OCI-LY7 (cell line): ENCODE measurements around the gene SLC5A5. TPM values are rescaled to one million over a fixed set of nuclear protein-coding genes. Genes with fewer than 3 reads are reported as not detected.

ENCODE experiments used
- BruUV-seq: library from RNA; stranded (reverse); fragments of 400-500 nt; replicated peaks from 2 replicates; lab custom pipeline; 2021; lab: Mats Ljungman, UMichigan
- CTCF ChIA-PET: fragments of 300-600 bp; sonication (Branson Sonifier 250); formaldehyde crosslinking; loops from one replicate; lab custom pipeline; 2022; ENCODE audit warnings: antibody characterized with exemption; ENCODE audit not compliant: unreplicated experiment; lab: Charles Lee
- POLR2A ChIA-PET: fragments of 300-600 bp; sonication (Branson Sonifier 250); formaldehyde crosslinking; loops from one replicate; lab custom pipeline; 2022; ENCODE audit warnings: antibody characterized with exemption; lab: Charles Lee
- DNase-seq: peaks from one replicate; pipeline ENCODE4 v3.0.0-alpha.2; 2015; ENCODE audit warnings: low spot score
- H2AFZ ChIP-seq: fragments of 200-600 bp; sonication (generic), shearing (Covaris generic); 2 replicates; pipeline ENCODE4 v1.6.1; 2014; ENCODE audit warnings: mild to moderate bottlenecking, antibody characterized with exemption, low read length, moderate library complexity
- H3K27ac ChIP-seq: fragments of 200-600 bp; sonication (generic); 2 replicates; pipeline ENCODE4 v1.5.1; 2014; ENCODE audit warnings: mixed run types, low read depth, mild to moderate bottlenecking, moderate library complexity, low read length, inconsistent platforms; ENCODE audit not compliant: poor library complexity, severe bottlenecking
- H3K36me3 ChIP-seq: fragments of 200-600 bp; sonication (generic); 2 replicates; pipeline ENCODE4 v1.6.1; 2014; ENCODE audit warnings: mild to moderate bottlenecking, antibody characterized with exemption, low read length, moderate library complexity, mixed read lengths; ENCODE audit not compliant: insufficient read depth
- H3K4me1 ChIP-seq: fragments of 200-600 bp; sonication (generic); 2 replicates; pipeline ENCODE4 v1.5.1; 2014; ENCODE audit warnings: mild to moderate bottlenecking, low read length; ENCODE audit not compliant: insufficient read depth, poor library complexity, severe bottlenecking
- H3K4me2 ChIP-seq: fragments of 200-600 bp; sonication (generic); 2 replicates; pipeline ENCODE4 v1.6.1; 2014; ENCODE audit warnings: mild to moderate bottlenecking, low read length
- H3K4me3 ChIP-seq: fragments of 200-600 bp; sonication (generic); 2 replicates; pipeline ENCODE4 v1.5.1; 2014; ENCODE audit warnings: mild to moderate bottlenecking, low read depth, low read length; ENCODE audit not compliant: poor library complexity, severe bottlenecking
- H3K79me2 ChIP-seq: fragments of 200-600 bp; sonication (generic); 2 replicates; pipeline ENCODE4 v1.6.1; 2016; ENCODE audit warnings: low read depth, mild to moderate bottlenecking, low read length, moderate library complexity, mixed read lengths; ENCODE audit not compliant: insufficient read depth
- H3K9me2 ChIP-seq: fragments of 200-600 bp; sonication (generic); 2 replicates; pipeline ENCODE4 v1.6.1; 2016; ENCODE audit warnings: mild to moderate bottlenecking, low read length, mixed read lengths; ENCODE audit not compliant: insufficient read depth
- H3K9me3 ChIP-seq: fragments of 200-600 bp; sonication (generic); 2 replicates; pipeline ENCODE4 v1.6.1; 2014; ENCODE audit warnings: mild to moderate bottlenecking, mixed run types, low read length, mixed read lengths
- H4K20me1 ChIP-seq: fragments of 200-600 bp; sonication (generic); 2 replicates; pipeline ENCODE4 v1.6.1; 2014; ENCODE audit warnings: mild to moderate bottlenecking, antibody characterized with exemption, low read length, moderate library complexity, mixed read lengths; ENCODE audit not compliant: insufficient read depth
- EZH2phosphoT487 ChIP-seq: fragments of 200-600 bp; sonication (generic); IDR thresholded peaks from 2 replicates; pipeline ENCODE4 v1.6.1; 2018; ENCODE audit warnings: low read depth, borderline replicate concordance, mild to moderate bottlenecking, mixed run types, antibody characterized with exemption, low read length, moderate library complexity, mixed read lengths
- intact Hi-C: fragments of 100-400 bp; cut with micrococcal nuclease; formaldehyde crosslinking; loops from one replicate; pipeline ENCODE4 v1.10.0; 2022; ENCODE audit not compliant: unreplicated experiment
- total RNA-seq, 2 experiments: library from RNA; depleted of rRNA in 1 of 2; stranded (reverse); fragments of >200 nt in 1 of 2; shearing (Covaris generic) in 1 of 2; gene quantifications; 2 replicates each; pipeline ENCODE4 v1.2.3, GENCODE V29; 2014 to 2022
- TF ChIP-seq, protein P1 (sequence below): fragments of 200-600 bp; sonication (generic); conservative IDR thresholded peaks from 2 replicates; pipeline ENCODE4 v1.5.1; 2014; ENCODE audit warnings: mild to moderate bottlenecking, antibody characterized with exemption, low read length, moderate library complexity, mixed read lengths

SLC5A5 gene
- total RNA-seq, 2 experiments from 2014 or later, result 0.03 TPM; not detected in 1

DNA sequence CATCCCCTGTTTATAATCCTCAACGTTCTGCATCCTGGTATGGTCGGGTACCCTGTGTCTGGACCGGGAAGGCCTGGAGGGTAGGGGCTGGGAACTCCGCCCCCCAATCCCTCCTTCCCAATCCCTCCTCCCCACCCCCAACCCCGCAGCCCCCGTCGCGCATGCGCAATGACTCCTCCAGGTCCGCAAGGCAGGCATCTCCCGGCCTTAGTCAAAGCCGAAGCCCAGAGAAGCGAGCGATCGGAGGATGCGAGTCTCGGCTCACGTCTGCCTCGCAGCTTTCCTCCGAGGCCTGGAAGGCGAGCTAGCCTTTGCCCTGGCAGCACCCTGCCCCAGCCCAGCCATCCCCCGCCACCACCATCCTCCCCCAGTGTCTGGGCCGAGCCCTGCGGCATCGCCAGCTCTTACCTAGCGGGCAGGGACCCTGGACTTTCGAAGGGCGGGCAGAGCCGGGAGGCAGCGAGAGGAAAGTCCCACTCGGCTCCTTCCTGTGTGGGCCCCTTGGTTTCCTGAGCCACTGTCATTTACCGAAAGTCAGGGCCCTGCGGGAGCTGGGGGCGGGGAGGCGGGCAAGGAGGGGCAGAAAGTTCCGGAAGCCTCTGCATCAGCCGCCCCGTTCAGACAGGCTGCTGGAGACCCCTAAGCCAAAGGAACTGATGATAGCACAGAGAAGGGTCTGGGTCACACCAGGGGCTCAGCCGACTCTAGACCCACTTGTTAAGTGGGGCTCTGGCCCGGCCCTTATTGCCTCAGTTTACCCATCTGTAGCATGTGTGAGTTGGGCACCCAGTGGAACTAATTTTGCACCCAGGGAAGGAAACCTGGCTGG is 24.0 kb upstream of the SLC5A5 start, which contains the start of gene JAK3:
Gene JAK3, minus strand, starts transcription at position 445 of the 829 bp plus-strand sequence. CDS start 3,565 bp downstream, outside the sequence.
- TF ChIP-seq, protein P1, sequence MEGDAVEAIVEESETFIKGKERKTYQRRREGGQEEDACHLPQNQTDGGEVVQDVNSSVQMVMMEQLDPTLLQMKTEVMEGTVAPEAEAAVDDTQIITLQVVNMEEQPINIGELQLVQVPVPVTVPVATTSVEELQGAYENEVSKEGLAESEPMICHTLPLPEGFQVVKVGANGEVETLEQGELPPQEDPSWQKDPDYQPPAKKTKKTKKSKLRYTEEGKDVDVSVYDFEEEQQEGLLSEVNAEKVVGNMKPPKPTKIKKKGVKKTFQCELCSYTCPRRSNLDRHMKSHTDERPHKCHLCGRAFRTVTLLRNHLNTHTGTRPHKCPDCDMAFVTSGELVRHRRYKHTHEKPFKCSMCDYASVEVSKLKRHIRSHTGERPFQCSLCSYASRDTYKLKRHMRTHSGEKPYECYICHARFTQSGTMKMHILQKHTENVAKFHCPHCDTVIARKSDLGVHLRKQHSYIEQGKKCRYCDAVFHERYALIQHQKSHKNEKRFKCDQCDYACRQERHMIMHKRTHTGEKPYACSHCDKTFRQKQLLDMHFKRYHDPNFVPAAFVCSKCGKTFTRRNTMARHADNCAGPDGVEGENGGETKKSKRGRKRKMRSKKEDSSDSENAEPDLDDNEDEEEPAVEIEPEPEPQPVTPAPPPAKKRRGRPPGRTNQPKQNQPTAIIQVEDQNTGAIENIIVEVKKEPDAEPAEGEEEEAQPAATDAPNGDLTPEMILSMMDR, result no peak
- no peak for TF ChIP-seq EZH2phosphoT487
- Histone ChIP-seq H3K4me3 (peak within 1 kb of the TSS; percentile 66), H3K79me2 (no peaks in the 10 kb centered on the region), H2AFZ (peak within 1 kb of the TSS; percentile 45), H4K20me1 (no peaks in the 10 kb centered on the region), H3K4me1 (peaks cover 49% of the 10 kb centered on the region), H3K4me2 (peak within 1 kb of the TSS; percentile 72), H3K36me3 (peaks cover 4% of the 10 kb centered on the region; the same call in 1 of the 2 replicates), H3K9me3 (no peaks in the 10 kb centered on the region), H3K27ac (peak within 1 kb of the TSS; percentile 81), H3K9me2 (no peaks in the 10 kb centered on the region)
- ChIA-PET CTCF (interaction anchor here (0.7 kb wide), 1 partner anchor 242 kb away, joined by 3 read pairs; no protein-coding TSS in a partner anchor), POLR2A (interaction anchor here (0.6 to 2.3 kb wide), 6 partner anchors 11 to 291 kb away, joined by 3 to 11 read pairs (median 6); partner anchors contain the start of gene RPL18A)
- DNase-seq, result peak; percentile 87
- intact Hi-C loops, result no loop called here
- BruUV-seq, result no TSS peak

DNA sequence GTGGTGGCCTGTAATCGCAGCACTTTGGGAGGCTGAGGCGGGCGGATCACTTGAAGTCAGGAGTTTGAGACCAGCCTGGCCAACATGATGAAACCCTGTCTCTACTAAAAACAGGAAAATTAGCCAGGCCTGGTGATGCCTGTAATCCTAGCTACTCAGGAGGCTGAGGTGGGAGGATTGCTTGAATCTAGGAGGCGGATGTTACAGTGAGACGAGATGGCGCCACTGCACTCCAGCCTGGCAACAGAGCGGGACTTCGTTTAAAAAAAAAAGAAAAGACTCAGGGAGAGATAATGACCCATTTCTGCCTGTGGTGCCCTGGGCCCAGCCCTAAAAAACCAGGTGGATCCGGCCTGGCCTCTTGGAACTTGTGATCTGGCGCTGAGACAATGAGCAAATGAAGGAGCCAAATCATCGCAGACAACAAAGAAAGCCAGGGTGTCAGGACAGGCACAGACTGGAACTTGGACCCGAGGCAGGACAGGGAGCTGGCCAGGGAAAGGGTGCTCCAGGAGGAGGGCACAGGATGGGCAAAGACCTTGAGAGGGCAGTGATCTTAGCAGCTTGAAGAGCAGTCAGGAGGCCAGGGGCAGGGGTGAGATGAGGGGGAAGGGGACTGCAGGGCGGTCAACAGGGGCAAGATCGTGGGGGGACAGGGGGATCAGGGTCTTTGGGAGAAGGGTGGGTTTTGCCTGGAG is 23.0 kb upstream of the SLC5A5 start:
- POLR2A ChIA-PET, result interaction anchor here (0.6 to 2.3 kb wide), 4 partner anchors 10 to 404 kb away, joined by 5 to 14 read pairs (median 8); partner anchors contain the start of gene RPL18A
- H3K9me2 ChIP-seq, result no peaks in the 10 kb centered on the region
- intact Hi-C loops, result no loop called here
- H2AFZ ChIP-seq, result peak overlapping the region; percentile 32; the same call in 1 of the 2 replicates
- H3K4me2 ChIP-seq, result peak overlapping the region; percentile 72
- peak overlapping the region; percentile 81 for H3K27ac ChIP-seq
- no peaks in the 10 kb centered on the region for H3K36me3 ChIP-seq
- no TSS peak for BruUV-seq
- H3K79me2 ChIP-seq, result no peaks in the 10 kb centered on the region
- no peak for DNase-seq
- H4K20me1 ChIP-seq, result no peaks in the 10 kb centered on the region
- peaks cover 49% of the 10 kb centered on the region for H3K4me1 ChIP-seq
- no peak overlapping the region for H3K4me3 ChIP-seq
- CTCF ChIA-PET, result interaction anchor here (2.7 kb wide), 1 partner anchor 11 kb away, joined by 11 read pairs; the partner anchor contains the start of gene RPL18A
- no peak for TF ChIP-seq EZH2phosphoT487
- TF ChIP-seq, protein P1, result no peak
- no peaks in the 10 kb centered on the region for H3K9me3 ChIP-seq
